ENCODE results near the gene HTT.

The HTT gene

DNA sequence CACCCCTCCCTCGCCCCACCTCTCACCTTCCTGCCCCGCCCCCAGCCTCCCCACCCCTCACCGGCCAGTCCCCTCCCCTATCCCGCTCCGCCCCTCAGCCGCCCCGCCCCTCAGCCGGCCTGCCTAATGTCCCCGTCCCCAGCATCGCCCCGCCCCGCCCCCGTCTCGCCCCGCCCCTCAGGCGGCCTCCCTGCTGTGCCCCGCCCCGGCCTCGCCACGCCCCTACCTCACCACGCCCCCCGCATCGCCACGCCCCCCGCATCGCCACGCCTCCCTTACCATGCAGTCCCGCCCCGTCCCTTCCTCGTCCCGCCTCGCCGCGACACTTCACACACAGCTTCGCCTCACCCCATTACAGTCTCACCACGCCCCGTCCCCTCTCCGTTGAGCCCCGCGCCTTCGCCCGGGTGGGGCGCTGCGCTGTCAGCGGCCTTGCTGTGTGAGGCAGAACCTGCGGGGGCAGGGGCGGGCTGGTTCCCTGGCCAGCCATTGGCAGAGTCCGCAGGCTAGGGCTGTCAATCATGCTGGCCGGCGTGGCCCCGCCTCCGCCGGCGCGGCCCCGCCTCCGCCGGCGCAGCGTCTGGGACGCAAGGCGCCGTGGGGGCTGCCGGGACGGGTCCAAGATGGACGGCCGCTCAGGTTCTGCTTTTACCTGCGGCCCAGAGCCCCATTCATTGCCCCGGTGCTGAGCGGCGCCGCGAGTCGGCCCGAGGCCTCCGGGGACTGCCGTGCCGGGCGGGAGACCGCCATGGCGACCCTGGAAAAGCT is at the start of gene HTT, which contains the start of gene HTT-AS:
Gene HTT, plus strand, starts transcription at position 604 of the 768 bp plus-strand sequence. Its CDS starts 145 bp downstream, at position 749.
Gene HTT-AS, minus strand, starts transcription at position 461 of the 768 bp plus-strand sequence.
- DNase-seq: peak; percentile 84

DNA sequence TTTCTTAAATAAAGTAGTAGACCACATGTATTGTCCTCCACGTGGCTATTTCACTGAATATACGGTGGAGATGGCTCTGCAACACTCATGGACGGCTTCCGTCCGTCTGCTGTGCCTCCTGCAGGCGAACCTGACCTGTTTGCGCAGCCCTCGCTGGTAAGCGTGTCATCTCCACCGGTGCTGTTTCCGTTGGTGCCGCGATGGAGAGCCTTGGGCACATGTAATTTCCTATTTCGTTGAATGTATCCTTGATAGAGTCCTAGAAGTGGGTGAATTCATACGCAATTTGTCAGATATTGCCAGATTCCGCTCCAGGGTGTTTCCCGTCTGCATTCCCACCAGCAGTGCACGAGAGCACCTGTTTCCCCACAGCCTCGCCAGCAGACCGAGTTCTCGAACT is 48.6 kb upstream of the HTT start:
- DNase-seq: no peak

DNA sequence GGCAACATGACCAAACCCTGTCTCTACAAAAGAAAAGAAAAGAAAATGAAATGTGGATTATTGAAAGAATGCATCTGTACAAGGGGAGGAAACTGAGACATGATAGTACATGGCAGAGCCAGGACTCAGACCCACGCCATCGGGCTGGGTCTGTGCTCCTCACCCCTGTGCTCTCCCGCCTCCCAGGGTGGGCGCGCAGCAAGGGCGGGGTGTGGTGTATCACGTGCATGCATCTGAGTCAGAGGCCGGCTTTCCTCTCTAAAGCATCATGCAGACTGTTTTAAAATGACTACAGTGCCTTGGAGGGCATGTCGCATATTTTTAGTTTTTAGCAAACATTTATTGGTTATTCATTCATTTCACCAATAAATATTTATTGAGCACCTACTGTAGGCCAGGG is 47.9 kb upstream of the HTT start:
- DNase-seq: no peak

DNA sequence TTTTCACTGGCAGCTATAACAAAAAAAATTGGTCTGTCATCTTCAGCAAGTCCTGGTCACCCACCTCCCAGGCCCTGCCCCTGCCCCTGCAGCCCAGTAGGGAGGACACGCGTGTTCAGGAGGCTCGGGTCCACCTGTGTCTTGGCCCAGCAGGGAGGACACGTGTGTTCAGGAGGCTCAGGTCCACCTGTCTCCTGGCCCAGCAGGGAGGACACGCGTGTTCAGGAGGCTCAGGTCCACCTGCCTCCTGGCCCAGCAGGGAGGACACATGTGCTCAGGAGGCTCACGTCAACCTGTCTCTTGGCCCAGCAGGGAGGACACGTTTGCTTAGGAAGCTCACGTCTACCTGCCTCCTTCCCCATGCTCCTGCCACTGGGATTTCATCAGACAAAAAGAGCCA is 45.0 kb upstream of the HTT start:
- DNase-seq: no peak

DNA sequence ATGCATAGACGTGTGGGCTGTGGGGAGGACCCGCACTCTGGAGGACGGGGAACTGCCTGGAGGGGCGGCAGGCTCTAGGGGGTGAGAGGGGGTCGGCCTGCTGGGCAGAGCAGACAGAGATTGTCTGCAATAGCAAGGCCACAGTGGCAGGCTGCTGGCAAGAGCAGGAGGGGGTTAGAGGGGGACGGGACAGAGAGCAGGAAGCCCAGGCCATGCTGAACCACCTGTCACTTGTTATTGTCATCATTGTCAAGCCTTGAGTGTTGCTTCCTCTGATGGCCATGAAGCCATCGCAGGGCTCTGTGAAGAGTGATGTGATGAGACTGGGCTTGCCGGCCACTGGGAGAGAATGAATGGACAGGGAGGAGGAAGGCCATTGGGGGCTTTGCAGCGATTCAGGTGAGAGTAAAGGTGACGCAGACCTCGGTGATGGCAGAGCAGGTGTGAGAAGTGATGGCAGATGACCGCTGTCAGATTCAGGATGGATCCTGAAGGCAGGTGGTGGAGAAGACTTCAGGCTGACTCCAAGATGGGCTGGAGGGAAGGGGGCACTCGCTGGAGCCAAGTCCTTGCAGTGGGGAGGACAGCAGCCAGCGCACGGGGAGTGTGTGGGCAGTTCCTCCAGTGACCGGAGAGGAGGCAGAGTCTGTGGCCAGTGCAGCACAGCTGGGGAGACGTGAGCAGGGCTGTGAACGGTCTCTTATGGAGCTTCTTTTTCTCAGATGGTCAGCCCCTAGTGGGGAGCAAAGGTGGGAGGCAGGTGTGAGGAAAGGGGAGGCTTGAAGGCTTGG is 43.7 kb upstream of the HTT start:
- no peak for DNase-seq

DNA sequence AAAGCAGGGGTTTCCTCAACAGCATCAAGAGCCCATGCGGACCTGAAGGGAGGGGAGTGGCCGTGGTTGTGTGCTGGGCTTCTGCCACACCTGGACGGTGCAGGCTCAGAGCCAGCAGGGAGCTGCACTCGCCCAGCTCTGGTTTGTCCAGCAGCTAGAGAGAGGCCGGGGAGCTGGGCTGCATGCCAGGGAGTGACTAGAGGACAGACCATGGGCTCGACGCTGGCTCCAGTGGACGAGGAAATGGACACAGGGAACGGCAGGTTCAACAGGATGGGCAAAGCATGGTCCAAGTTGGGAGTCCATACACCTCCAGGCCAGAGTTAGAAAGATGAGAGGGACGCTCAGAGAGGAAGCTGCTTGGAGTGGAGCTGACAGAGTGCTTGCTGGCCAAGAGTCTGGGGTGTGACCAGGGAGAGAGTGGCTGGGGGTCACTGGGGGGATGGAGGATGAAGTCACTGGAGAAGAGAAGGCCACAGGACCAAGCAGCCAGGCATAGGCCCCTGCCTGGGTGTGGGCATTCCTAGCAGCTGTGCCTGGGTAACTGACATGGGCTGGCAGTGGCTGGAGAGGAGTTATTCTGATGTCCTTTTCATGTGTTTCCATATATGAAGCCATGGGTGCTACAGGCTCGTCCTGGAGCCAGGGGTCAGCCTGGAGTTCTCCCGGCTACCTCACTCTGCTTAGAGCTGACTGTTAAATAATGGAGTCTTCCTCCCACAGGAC is 43.0 kb upstream of the HTT start:
- DNase-seq: no peak

DNA sequence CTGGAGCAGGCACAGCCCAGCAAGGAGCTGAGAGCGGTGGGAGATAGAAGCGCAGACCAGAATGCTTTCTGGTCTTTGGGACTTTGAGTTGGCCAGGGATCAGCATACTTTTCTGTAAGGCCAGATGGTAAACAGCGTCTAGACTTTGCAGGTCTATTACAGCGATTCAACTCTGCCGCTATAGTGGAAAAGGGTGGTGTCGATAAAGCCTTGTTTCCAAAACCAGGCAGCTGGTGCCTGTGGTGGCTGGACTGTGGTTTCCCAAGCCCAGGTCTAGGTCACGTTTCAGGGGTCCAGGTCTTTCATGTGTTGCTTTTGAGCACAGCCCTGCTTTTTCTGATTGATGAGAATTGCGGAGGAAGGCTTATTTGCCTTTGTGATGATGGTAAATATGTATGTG is 40.2 kb upstream of the HTT start:
- DNase-seq: no peak

DNA sequence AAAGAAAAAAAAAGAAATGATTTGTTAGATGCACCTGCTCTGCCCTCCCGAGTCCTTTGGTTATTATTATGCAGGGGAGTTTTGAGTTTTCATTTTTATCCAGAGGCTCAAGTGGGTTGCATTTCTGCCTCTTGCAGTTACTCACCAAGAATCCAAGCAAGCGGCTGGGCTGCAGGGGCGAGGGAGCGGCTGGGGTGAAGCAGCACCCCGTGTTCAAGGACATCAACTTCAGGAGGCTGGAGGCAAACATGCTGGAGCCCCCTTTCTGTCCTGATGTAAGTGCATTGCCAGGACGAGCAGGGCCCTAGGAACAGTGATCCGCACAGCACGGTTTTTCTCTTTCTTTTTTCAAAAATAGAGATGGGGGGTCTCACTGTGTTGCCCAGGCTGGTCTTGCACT is 39.2 kb upstream of the HTT start:
- no peak for DNase-seq

DNA sequence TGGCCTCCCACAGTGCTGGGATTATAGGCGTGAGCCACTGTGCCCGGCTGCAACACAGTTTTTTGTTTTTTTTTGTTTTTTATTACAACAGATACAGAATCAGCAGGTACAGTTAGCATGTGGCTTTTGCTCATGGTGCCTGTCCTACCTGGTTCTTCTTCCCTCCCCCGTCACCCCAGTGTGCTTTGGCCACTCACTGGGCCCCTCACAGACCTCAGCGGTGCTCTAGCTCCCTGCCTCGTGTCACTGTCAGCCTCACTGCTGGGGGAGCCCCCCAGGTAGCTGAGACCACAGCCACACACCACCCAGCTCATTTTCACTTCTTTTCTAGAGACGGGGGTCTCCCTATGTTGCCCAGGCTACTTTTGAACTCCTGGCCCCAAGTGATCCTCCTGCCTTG is 38.8 kb upstream of the HTT start:
- no peak for DNase-seq

DNA sequence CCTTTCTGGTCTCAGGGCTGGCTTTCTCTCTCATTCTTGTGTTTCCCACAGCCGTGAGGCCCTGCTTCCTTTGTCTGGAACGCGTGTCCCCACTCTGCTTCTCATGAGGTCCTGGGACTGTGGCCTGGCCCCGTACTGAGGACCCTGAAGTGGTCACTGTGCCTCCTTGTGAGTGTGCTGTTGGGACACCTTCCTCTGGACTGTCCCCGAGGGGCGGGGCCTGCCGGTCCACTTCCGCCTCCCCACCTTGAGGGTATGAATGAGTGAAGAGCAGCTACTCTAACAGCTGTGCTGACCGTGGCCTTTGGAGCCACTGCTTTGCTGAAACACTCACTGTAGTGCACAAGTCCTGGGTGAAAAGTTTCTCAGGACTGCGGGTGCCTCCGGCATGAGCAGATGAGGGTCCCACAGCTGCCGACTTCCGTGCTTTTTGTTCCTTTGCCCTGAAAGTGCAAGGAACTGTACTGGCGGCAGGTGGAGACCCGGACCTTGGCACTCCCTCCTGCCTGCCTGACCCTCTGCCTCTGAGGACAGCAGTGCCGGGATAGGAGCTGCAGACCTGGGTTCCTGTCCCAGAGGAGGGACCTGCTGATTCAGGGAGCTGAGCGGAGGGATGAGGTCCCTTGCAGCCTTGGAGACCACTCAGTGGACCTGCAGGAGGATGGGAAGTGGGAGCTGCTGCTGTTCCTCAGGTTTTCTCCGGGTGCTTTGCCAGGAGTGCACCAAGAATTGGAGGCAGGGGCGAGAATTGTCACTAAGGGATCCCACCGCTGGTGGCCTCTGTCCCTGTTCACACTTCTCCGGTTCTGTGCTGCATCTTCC is 38.1 kb upstream of the HTT start:
- DNase-seq: no peak

DNA sequence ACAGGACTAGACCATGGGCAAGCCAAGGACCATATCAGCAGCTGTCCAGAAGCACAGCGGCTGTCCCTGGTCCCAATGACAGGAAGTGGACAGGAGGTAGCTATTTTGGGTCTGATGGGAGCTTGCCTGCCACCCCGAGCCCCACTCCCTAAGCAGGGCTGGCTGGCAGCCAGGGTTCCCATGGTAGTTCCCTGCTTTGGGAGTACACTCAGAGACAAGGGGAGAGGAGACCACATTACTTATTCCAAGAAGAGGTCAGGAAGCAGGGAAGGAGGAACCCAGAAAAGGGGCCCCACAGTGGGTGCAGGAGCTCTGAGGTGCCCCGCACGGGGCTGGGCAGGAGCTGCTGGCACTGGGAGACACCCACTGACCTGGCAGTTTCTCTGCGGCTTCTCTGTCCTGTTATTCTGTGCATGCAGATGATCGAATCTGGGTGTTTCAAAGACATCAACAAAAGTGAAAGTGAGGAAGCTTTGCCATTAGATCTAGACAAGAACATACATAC is 36.5 kb upstream of the HTT start:
- no peak for DNase-seq

DNA sequence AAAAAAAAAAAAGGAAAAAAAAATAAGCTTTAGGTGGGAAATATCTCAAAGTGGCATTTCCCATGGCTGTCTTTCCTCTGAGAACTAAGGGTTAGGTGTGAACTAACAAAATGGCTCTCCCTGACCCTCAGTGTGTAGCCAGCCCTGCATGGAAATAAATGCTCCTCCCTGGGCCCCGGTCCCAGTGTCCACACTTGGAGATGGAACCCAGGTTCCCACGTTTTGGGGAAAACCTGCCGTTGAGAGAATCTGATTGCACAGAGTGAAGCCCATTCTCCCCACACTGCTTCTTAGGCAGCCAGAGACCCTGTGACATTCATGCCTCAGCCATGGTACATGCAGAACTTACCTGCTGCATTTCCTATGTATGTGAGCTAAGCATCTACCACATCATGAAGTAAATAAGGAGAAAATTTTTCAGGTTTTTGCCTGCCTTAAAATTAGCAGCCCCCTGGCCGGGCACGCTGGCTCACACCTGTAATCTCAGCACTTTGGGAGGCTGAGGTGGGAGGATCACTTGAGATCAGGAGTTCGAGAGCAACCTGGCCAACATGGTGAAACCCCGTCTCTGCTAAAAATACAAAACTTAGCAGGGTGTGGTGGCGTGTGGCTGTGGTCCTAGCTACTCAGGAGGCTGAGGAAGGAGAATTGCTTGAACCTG is 34.6 kb upstream of the HTT start:
- DNase-seq: no peak

DNA sequence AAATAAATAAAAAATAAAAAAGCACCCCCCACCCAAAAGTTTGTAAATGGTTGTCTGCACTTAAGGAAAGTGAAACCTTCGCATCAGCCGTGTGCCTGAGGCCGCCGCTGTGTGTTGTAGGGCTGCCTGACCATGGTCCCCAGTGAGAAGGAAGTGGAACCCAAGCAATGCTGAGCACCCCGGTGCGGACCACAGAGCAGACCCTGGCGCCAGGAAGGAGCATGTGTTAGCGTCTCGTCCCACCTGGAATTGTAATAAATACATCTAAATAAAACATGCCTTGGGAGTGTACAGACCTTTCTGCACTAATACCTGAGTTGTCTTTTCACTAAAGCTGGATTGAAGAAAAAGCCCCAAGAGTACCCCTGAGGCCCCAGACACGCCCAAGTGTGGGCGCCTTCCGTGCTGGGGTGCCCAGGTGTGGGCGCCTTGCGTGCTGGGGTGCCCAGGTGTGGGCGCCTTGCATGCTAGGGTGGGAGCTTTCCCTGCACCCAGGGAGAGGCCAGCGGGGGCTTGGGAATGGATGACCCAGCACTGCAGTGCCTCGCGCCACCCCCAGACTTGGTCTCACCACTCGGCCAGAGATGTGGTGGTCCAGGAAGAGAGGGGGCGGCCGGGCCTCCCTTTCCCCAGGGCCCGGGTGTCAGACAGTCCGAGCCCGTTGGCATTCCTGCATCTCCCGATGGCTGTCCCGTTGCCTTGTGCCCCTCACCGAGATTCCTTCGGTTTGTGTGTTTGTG is 33.9 kb upstream of the HTT start:
- DNase-seq: no peak

DNA sequence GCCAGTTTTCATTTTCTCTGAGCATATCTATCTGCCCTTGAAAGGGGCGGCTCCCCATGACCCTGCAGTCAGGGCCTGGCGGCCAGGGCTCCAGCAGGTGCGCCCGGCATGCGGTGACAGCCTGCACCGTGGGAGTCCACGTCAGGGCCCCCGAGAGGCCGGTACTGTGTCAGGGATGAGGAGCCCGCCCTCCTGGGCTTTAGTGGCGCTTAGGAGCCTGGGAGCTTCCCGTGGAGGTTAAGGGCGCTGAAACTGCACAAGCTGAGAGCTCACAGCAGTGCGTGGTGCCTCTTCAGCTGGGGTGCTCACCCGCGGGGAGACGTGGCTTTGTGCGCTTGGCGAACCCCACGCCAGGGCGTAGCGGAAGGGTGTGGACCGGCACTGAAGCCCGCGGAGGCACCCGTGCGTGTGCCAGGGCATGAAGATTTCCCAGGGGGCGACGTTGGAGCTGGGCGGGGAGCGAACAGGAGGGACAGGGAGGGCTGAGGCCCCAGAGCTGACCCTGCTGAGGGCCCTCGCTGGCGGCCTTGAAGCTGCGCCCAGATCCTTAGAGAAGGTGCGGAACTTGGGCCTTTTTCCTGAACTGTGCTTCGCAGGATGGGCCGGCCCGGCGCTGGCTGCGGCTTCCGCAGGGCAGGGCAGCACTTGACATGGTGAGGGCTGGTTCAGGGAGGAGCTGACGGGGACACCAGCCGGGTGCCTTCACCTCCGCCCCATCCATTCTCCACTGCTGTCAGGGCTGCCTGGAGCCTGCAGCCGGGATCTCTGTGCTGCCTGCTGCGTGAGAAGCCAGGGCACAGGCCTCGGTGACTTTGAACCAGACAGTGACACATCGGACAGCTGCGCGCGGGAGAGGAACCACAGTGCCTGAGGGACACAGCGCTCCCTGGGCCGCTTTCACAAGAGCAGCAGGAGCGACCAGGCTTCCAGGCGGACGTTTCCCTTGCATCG is 33.0 kb upstream of the HTT start:
- DNase-seq: no peak

DNA sequence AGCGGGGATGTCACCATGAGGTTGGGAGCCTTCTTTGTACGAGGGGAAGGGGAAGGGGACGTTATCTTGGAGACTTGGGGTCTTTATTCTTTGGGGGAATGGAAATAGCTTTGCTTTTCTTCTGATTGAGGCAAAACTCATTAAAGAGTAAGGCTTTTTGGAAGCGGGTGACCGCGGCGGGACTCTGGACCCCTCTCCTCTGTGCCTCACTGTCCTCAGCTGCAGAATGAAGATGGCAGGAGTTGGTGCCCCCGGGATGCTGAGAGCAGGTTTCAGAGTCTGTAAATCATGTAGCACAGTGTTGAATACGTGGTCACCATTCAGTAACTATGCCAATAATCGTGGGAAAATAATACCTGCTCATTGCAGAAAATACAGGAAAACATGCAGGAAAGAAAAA is 32.3 kb upstream of the HTT start:
- no peak for DNase-seq

DNA sequence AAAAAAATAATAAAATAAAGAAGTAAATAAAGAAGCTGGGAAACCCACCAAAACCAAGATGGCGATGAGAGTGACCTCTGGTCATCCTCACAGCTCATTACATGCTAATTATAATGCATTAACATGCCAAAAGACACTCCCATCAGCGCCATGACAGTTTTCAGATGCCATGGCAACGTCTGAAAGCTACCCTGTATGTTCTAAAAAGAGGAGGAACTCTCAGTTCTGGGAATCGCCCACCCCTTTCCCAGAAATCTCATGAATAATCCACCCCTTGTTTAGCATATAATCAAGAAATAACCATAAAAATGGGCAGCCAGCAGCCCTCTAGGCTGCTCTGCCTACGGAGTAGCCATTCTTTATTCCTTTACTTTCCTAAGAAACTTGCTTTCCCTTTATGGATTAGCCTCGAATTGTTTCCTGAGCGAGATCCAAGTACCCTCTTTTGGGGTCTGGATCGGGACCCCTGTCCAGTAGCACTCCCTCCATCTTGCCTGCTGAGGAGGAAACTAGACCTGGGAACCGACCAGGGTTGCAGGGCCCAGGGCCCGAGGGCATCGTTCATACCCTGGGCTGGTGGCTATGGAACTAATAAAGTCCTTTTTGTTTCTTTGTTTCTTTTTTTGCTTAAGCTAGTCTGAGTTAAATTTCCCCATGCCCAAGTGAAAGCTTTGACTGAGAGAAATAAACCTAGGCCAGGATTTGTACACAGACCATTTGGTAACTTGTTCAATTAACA is 31.0 kb upstream of the HTT start:
- no peak for DNase-seq

DNA sequence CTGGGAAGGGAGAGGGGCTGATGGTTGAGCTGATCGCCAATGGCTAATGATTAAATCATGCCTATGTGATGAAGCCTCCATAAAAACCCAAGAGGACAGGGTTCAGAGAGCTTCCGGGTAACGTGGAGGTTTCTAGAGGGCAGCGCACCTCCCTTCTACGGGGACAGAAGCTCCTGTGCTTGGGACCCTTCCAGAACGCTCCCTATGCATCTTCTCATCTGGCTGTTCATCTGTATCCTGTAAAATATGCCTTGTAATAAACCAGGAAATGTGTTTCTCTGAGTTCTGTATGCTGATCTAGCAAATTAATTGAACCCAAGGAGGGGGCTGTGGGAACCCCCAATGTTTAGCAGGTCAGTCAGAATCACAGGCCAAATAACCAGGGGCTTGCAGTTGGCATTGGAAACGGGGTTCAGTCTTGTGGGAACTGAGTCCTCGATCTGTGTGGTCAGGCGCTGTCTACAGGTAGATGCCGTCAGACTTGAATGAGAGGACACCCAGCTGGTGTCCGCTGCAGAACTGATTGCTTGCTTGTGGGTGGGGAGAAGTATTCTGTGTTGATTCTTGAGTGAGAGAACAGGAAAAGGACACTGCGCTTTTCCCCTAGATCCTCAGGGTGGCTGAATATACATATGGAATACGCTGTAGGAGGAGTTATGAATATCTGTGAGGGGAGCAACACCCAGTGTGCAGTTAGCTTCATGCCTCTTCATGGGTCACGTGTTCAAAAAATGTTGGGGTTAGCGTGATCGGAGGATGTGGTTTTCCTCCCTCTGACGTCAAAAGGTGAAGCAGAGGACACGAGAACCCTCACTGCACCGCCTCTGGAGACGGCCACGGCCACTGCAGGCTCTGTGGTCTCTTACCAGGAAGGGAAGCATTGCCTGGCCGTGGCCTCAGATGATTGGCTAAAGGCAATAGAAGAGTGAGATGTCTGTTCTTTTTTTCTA is 29.3 kb upstream of the HTT start:
- DNase-seq: no peak

DNA sequence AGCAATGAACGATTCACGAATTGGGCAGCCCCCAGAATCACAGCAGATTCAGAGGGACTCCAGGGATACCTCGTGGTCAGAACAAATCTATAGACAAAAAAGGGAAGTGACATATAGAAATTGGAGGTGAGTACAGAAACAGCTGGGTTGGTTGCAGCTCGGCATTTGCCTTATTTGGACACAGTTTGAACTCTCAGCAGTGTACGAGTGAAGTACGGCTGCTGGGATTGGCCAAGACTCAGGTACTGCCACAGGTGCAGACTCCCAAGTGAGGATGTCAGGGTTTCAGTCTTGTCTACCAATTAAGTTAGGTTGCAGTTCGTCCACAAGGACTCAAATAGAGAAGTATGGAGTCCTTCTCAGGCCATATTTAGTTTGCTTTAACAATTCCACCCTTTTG is 28.3 kb upstream of the HTT start:
- DNase-seq: no peak
